Right lung (tissue), 5 donors: ENCODE measurements around the gene DCUN1D2. TPM values are rescaled to one million over a fixed set of nuclear protein-coding genes. Genes with fewer than 3 reads are reported as not detected.
A peak's percentile ranks its signal among the peaks of the same experiment; 100 is the strongest.
"Not testable (repeated sequence)": the region's sequence is repeated elsewhere in the genome, so short reads cannot be mapped to it uniquely, and the experiment has no call there.

Experiments used
- DNase-seq, 2 donors: peaks; one replicate each; pipeline ENCODE4 v3.0.0-alpha.2; 2013
- polyA plus RNA-seq, 5 donors: library from polyadenylated mRNA; unstranded; fragments of 120-200 nt; gene quantifications; one replicate each; pipeline versions ENCODE4 v1.2.1 to v1.2.3, GENCODE V29; 2013; ENCODE audit warnings: inconsistent platforms in 1 of 5, low replicate concordance in 1 of 5; ENCODE audit not compliant: insufficient read length in 5 of 5, insufficient read depth in 1 of 5

Gene DCUN1D2
- polyA plus RNA-seq, 5 donors = 17.2 to 22.1 (median 19.0) TPM

DNA sequence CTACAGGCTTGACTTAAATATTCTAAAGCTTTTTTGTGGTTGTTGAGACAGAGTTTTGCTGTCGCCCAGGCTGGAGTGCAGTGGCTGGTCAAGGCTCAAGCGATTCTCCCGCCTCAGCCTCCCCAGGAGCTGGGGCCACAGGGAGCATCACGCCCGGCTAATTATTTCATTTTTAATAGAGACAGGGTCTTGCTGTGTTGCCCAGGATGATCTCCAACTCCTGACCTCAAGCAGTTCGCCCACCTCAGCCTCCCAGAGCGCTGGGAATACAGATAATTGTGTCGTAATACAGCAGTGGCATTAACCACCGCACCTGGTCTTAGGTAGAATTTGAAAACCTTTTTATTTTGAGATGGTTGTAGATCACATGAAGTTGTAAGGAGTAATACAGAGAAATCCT lies 1.5 kb upstream of the DCUN1D2 start:
- DNase-seq = no peak

DNA sequence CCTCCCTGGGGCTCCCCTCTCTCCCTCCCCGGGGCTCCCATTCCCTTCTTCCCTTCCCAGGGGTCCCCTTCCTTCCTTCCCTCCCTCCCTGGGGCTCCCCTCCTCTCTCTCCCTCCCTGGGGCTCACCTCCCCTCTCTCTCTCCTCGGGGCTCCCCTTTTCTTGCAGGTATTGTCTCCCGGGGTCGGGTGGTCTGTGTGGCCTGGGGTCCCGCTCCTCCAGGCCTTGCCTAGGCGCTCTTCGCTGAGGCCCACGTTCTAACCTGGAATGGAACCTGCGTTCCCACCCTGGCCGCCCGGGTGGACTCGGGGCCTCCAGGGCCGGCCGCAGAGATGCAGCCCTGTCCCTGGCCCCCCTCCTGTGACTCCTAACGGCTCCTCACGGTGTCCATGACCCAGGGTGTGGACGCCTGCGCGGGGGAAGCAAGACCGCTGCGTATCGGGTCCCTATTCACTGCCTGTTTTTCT lies 940 bp upstream of the DCUN1D2 start:
- DNase-seq = no peak

DNA sequence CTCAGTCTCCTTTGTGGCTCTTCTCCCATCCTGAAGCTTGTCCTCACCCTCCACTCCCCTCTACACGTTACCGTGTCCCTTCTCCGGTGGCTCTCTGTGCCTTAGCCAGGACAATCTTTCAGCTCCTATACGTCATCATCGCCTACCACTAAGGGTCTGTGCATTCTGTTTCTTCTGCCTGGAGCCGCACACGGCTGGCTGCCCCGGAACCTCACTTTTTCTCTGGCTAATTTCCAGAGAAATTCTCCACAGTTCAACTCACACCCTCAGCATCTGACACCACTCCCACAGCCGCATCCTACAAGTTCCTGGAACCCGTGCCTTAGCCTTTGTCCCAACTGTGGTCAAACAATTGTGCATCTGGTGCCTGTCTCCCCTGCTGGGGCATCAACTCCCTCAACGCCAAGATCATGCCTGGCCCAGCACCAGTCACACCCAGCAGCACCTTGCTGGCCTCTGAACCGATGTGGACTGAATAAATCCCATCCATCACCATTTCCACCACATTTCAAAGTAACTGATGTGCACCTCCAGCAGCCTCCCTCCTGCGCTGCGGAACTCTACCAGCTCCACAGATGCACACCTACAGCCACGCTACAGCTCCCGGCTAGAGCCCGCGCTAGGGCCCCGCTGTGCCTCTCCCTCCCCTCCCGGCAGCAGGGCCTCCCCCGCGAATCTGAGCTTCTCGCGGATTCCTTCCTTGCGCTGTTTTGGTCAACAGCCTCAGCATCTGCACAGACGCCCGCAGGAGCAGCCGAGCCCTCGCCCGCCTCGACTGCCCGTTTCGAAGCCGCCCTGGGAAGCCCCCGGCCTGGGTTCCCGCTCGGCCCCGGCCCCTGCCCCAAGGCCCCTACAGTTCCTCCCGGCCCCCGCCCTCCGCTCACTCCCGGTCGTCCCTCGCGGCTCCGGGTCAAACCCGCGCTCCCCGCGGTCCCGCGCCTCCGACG lies 689 bp downstream of the DCUN1D2 start:
- peak in 1 of 2 donors; percentile 17 for DNase-seq

DNA sequence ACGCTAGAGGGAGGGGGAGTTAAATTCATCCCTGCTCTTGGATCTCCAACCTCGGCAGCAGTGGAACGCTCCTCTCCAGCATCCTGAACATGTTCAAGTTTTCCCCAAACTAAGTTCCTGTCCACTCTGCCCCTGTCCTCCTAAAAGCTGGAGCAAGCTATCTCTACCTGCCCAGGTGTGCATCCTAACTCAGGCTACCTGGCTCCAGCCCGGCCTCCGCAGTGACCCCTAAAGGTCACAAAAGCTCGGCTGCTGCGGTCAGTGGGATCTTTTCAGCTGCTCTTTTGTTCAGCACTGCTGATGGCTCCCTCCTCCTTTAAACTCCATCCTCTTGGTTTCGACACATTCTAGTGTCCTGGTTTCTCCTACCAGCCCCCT lies 1.4 kb downstream of the DCUN1D2 start:
- DNase-seq = no peak

DNA sequence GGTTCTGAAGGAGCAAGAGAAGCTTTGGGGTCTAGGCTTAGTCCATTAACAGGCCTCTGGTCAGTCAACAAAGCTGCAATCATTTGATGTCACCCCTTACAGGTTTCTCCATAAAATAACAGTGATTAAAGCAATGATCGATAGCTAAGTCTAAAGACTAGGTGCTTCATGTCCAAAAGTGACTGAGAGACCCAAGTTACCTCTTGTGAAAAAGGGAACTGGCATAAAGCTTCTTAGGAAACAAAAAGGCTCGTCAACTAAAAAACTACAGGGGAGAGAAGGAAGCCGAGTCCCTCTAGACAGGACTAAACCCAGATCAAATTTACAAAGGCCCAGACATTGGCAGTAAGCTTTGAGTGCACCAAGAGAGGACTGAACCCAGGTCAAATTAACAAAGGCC lies 2.2 kb downstream of the DCUN1D2 start:
- no peak for DNase-seq

DNA sequence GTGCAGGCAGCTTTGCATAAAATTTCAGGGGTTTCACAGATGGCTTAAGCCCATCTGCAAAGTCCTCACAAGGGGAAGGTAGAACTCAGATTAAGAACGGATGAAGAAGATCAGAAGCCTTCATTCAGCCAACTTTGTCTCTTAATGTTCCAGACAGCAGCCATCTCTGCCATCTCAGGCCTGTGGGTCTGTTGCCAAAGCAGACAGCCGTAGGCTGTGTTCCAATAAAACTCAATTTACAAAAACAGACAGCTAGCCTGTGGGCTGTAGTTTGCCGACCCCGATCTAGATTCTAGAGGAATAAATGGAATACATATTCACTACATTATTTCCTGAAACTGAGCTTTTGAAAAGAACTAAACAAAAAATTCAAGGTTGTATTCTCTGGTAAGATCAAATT lies 3.8 kb downstream of the DCUN1D2 start:
- DNase-seq = no peak

DNA sequence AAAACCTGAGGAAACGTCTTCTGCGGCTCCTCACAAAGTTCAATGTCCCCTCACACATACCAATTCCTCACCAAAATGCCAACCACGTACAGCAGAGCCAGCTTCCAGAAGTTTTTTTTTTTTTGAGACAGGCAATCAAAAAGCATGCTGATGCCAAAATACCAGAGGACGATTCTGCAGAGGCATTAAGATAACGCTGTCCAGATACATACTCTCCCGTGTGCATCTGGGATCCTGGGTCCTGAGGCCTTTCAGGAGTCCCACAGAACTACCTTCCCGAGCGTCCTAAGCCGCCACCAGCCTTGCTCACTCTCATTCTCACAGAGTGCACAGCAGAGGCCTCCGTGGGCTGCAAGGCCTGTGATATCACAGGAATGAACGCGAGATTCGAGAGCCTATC lies 5.0 kb downstream of the DCUN1D2 start:
- DNase-seq = no peak

DNA sequence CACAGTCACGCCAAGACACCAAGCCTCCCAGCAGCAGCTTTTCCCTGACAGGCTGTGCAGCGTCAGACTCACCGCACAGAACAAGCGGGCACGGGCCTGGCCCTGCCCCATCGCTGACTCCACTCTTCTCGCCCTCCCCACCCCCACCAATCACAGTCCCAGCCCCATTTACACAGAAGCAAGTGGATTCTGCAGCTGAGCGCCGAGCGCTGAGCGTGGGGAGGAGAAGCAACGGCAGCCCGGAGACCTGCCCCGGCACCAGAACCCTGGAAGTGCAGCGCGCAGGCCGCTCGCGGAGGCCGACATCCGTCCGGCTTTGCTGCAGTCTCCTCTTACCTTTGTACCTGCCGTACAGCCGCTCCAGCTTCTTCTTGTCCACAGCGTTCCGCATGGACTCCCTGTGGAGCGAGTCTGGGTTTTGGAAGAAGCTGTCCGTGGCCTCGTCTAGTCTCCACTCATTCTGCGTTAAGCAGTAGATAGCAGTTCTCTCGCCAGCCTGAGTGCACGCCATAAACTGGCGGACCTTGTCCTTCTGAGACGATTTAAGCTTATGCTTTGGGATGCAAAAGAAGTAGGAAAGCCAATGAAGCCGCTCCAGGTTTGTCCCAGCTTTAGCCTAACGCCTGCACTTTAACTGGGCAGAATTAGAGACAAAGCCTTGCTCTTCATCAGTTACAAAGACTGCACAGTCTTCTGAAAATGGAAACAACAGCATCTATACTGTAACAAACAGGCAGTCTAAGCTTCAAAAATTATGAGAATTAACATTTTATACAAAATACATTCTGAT lies 6.8 kb downstream of the DCUN1D2 start:
- no peak for DNase-seq

DNA sequence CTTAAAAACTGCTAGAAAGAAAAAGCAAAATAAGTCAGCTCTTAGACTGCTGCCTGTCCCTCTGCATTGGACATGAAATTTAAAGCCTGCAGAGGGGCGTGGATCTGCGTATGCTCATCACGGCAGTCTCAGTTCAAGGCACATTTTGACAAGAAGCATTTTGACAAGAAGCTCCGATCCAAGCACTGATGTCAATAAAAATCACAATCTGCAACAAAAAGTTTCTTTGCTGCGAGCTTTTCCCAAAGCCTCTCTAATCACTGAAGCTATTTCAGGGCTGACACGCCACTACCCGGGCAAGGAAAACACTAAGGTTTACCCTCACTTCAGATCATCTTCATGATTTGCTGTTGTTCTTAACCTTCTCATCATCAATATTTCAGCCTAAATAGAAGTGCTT lies 7.4 kb downstream of the DCUN1D2 start:
- DNase-seq = no peak

DNA sequence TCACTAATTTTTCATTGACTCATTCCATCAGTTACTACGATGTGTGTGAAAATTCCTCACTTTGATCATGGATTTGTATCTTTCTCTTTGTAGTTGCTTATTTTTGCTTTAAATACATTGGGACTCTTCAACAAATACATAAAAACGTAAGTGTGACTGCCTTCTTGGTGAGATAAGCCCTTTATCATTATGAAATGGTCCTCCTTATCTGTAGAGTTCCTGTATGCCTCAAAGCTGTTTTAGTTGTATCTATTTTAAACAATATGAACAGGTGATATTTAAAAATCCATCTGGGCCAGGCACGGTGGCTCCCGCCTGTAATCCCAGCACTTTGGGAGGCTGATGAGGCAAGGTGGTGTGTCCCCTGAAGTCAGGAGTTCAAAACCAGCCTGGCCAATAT lies 11.3 kb downstream of the DCUN1D2 start:
- DNase-seq = no peak

DNA sequence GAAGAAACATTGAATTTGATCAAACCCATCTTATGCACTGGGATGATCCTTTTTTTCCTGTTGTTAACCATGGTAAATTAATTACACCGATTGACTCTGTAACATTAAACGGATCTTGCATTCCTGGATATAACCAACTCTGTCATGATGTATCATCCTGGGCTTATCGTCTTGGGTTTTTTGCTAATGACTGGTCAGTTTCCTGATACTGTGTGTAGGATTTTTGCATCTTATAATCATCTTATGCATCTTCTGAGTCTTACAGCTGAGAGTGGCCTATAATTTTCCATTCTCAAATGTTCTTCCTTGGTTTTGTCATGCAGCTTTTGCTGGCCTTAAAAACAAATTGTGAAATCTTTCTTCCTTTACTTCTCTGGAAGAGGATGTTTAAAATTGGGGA lies 12.8 kb downstream of the DCUN1D2 start:
- DNase-seq = no peak

DNA sequence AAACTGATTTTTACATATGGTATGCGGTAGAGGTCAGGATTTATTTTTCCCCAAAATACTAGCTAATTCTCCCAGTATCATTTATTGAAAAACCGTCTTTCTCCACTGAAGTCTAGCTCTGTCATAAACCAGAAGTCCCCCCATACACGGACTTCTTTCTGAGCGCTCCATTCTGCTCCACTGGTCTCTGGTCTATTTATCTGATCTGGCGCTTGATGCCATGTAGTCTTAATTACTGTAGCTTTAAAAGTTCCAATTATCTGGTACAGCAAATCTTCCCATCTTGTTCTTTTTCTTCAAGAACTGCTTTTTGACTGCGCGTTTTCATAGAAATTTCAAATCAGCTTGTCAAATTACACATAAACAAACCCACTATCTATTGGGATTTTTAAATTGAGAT lies 13.7 kb downstream of the DCUN1D2 start:
- DNase-seq = no peak

DNA sequence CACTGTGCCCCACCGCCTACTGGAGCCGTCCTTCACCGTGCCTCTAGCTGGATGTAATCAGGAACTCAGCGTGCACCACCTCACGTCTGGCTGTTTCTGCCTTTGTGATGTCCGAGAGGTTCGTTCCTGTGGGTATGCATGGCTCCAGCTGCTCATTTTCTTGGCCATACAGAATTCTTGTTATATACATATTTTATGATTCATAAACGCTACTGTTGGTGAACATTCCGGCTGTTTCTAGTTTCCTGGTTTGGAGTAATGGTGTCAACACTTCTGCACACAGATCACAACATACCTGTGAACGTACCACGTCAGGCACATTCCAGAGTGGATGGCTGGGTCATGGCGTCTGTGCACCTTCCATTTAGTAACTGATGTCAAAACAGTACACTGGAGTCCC lies 14.6 kb downstream of the DCUN1D2 start:
- DNase-seq = no peak

DNA sequence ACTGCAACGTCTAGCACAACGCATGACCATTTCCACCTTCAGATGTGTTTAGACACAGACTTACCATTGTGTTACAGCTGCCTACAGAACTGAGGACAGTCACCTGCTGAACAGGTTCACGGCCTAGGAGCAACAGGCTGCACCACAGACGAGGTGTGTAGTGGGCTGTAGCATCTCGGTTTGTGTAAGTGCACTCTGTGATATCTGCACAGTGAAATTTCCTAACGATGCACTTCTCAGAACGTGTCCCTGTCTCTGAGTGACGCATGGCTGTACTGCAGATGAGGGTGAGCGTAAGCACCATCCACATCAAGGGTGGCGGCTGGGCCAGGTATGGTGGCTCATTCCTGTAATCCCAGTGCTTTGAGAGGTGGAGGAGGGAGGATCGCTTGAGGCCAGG lies 15.2 kb downstream of the DCUN1D2 start:
- DNase-seq = no peak

DNA sequence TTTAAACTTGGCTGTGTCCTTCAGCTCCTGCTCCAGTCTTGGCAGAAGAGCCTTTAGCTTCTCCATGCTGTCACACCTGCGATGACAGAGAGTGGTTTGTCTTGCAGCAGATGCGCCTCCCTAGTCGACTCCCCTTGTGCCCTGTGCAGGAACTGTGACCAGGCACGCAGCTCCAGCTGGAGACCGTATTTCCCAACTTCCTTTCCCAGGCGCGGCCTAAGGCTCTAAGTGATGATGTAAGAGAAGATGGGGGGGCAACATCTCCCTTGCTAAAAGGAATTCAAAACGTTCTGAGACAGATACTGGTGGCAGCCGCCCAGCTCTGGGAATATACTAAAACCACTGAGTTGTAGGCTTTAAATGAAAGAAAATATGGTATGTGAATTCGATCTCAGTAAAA lies 16.3 kb downstream of the DCUN1D2 start:
- DNase-seq = peak in 1 of 2 donors; percentile 55

DNA sequence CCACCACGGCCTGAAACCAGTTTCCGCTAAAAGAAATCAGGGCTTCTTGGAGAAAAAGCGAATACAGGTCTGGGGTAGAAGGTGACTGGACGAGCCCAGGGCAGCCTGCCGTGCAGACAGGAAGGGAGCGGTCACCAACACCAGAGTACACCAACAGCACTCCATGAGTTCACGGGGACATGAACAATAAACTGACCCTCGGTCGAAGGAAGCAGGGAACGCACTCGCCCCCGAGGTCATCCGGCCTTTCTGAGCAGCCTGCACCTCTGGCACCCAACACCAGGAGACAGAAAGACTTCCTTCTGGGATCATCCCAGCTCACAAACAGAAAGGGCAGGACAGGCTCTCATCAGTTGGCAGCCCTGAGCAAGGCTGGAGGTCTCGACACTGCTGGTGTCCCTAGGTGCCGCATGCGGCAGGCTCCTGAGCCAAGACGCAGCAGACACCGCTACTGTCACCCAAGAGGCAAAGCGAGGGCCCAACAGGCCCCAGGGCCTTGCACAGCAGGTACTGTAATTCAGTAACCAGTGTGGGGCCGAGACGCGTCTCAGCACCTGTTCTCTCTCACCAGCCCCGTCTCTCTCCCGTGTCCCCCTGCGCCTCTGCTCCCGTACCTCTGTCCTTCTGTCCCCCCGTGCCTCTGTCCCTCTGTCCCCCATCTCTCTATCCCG lies 18.0 kb downstream of the DCUN1D2 start:
- DNase-seq = no peak

DNA sequence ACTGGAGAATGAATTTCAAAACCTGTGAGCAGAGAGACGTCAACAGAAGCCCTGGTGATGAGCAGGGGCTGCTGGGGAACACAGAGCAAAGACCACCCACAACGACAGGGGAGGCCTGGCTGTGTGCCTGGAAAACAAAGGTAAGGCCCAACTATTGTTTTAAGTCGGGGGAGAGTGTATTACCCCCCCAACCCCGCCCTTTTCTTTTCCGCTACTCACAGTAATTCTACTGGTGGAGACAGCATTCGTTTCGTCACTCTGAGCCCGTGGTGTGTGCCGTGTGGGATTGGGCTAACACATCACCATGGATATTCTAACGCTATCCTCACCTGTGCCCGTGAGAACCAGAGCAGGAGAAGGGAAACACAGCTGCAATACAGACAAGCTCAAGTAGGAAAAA lies 18.7 kb downstream of the DCUN1D2 start:
- no peak for DNase-seq

DNA sequence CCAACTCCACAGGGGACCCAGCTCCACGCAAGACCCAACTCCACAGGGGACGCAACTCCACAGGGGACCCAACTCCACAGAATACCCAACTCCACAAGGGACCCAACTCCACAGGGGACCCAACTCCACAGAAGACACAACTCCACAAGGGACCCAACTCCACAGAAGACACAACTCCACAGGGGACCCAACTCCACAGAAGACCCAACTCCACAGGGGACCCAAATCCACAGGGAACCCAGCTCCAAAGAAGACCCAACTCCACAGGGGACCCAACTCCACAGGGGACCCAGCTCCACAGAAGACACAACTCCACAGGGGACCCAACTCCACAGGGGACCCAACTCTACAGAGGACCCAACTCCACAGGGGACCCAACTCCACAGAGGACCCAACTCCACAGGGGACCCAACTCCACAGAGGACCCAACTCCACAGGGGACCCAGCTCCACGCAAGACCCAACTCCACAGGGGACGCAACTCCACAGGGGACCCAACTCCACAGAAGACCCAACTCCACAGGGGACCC lies 19.8 kb downstream of the DCUN1D2 start:
- DNase-seq = not testable (repeated sequence)

DNA sequence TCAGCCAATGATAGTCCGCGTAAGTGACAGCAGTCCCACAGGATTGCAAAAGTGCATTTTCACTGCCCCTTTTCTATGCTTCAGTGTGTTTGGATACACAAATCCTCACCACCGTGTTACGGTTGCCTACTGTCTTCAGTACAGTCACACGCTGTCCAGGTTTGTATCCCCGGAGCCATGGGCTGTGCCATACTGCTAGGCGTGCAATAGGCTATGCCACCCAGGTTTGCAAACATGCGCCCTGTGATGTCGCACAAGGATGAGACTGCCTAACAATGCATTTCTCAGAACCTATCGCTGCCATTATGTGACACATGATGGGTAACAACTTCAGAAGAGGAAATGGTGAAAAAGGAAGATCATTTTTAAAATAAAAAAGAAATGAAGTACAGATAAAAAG lies 20.4 kb downstream of the DCUN1D2 start:
- no peak for DNase-seq

DNA sequence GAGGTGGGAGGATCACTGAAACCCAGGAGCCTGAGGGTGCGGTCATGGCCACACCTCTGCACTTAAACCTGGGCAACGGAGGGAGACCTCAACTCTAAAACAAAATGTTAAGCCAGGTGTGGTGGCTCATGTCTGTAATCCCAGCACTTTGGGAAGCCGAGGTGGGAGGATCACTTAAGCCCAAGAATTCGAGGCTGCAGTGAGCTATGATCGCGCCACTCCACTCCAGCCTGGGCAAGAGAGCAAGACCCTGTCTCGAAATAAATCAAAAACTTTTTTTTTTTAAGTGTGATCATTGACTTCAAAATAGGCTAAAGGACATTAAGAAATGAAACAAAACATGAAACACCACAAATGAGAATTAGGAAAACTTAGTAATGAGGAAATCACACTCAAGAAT lies 20.9 kb downstream of the DCUN1D2 start:
- no peak for DNase-seq

DNA sequence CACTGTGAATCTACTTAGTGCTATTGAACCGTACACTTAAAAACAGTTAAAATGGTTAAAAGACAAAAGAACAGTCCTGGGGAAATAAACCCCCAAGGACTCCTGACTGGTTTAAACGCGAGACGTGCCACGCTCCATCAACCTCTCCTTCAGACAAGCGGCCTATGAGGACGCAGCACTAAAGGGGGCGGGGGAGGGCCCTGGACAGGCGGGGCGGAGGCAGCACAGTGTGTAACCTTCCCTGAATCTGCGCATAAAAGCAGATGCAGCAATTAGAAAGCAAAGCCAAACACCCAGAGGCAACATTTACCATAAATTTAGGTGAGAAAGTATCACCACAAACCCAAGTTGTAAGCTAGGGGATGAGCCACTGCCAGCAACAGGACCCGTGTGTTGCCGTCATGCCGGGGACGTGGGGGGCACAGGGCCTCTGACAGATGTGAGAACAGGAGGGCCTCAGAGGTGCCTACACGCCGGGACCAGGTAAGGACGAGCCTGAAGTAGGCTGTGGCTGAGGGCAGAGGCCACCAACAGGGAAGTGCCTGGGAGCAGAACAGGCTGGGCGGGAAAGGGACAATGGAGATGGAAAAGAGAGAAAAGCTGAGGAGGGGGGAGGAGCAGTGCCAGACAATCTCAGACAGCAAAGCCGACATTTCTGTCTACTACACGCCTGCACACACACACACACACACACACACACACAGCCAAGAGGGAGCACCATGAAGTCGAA lies 21.9 kb downstream of the DCUN1D2 start:
- DNase-seq = no peak
